IPS DF 6.9 (cell line): ENCODE results near the gene PANK1.
A peak's percentile ranks its signal among the peaks of the same experiment; 100 is the strongest.

Experiments
- DNase-seq: peaks from one replicate; pipeline ENCODE4 v3.0.0-alpha.2; 2013; ENCODE audit warnings: low read depth, low spot score
- H3K27ac ChIP-seq: one replicate; pipeline ENCODE4 v1.5.1; 2013; ENCODE audit warnings: low read length, control low read depth
- H3K27me3 ChIP-seq: 2 replicates; pipeline ENCODE4 v1.6.1; 2013; ENCODE audit warnings: mild to moderate bottlenecking, low read length; ENCODE audit not compliant: control insufficient read depth, insufficient read depth
- H3K36me3 ChIP-seq: 2 replicates; pipeline ENCODE4 v1.6.1; 2013; ENCODE audit warnings: low read length; ENCODE audit not compliant: control insufficient read depth, insufficient read depth
- H3K4me1 ChIP-seq: 2 replicates; pipeline ENCODE4 v1.6.1; 2013; ENCODE audit warnings: low read length; ENCODE audit not compliant: control insufficient read depth, insufficient read depth
- H3K4me3 ChIP-seq: 2 replicates; pipeline ENCODE4 v1.5.1; 2013; ENCODE audit warnings: mild to moderate bottlenecking, low read length
- H3K9me3 ChIP-seq: 2 replicates; pipeline ENCODE4 v1.6.1; 2013; ENCODE audit warnings: low read length, inconsistent platforms; ENCODE audit not compliant: control insufficient read depth, insufficient read depth
- WGBS: extraction: QIAGEN DNeasy Blood & Tissue Kit; methylation state at CpG from one replicate; pipeline ENCODE4 v1.1.7; 2013; ENCODE audit warnings: mixed read lengths, missing lambda C conversion rate; ENCODE audit not compliant: insufficient read length, insufficient coverage; 5-methylcytosine and 5-hydroxymethylcytosine counted together

The PANK1 gene

GRCh38 chr10:89652806-89653370 lies 7.8 kb upstream of the PANK1 start:
- H3K27me3 ChIP-seq, result no peaks in the 10 kb centered on the region
- H3K4me3 ChIP-seq, result no peak overlapping the region
- DNase-seq, result no peak
- no peaks in the 10 kb centered on the region for H3K36me3 ChIP-seq
- no CpG with 5 or more reads among the region's 3 CpGs for WGBS
- H3K27ac ChIP-seq, result no peak overlapping the region
- no peaks in the 10 kb centered on the region for H3K4me1 ChIP-seq
- H3K9me3 ChIP-seq, result no peaks in the 10 kb centered on the region

- DNase-seq, result no peak
- no peak overlapping the region for H3K4me3 ChIP-seq
- no peaks in the 10 kb centered on the region for H3K36me3 ChIP-seq
- H3K9me3 ChIP-seq, result no peaks in the 10 kb centered on the region
- WGBS, result no CpG with 5 or more reads among the region's 3 CpGs
- H3K4me1 ChIP-seq, result no peaks in the 10 kb centered on the region
- no peak overlapping the region for H3K27ac ChIP-seq
- H3K27me3 ChIP-seq, result no peaks in the 10 kb centered on the region
These were observed 7.0 kb upstream of the PANK1 start for GRCh38 chr10:89651916-89652573.

GRCh38 chr10:89651205-89651915 lies 6.3 kb upstream of the PANK1 start:
- DNase-seq, result no peak
- Histone ChIP-seq H3K4me1 (no peaks in the 10 kb centered on the region), H3K4me3 (no peak overlapping the region), H3K36me3 (no peaks in the 10 kb centered on the region), H3K9me3 (no peaks in the 10 kb centered on the region), H3K27ac (no peak overlapping the region), H3K27me3 (no peaks in the 10 kb centered on the region)
- WGBS, result no CpG with 5 or more reads among the region's 5 CpGs

DNA sequence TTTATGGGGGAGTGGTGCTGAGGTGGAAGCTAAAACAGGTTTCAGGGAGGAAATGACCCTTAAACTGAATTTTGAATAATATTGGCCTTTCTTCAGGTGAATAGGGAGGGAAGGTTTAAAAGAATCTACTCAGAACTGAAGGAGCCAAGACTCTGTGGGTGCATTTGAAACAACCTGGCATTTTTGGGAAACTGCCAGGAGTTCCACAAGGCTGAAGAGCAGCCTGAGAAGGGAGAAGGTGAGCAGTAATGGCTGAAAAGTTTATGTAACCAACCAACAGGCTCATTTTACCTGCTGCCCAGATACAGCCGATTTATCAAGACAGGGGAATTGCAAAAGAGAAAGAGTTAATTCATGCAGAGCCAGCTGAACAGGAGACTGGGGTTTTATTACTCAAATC lies 4.0 kb upstream of the PANK1 start:
- WGBS, result no CpG with 5 or more reads among the region's 1 CpG
- no peaks in the 10 kb centered on the region; the same call in 1 of the 2 replicates for H3K4me1 ChIP-seq
- no peak for DNase-seq

GRCh38 chr10:89648074-89648473 lies 3.0 kb upstream of the PANK1 start:
- no peaks in the 10 kb centered on the region; the same call in 1 of the 2 replicates for H3K4me1 ChIP-seq
- no peaks in the 10 kb centered on the region for H3K27me3 ChIP-seq
- no CpG with 5 or more reads among the region's 3 CpGs for WGBS
- H3K9me3 ChIP-seq, result no peaks in the 10 kb centered on the region
- H3K27ac ChIP-seq, result no peak overlapping the region
- no peaks in the 10 kb centered on the region for H3K36me3 ChIP-seq
- no peak for DNase-seq
- H3K4me3 ChIP-seq, result no peak overlapping the region

More for the DNA sequence above, 4.0 kb upstream of the PANK1 start:
- Histone ChIP-seq H3K9me3 (no peaks in the 10 kb centered on the region), H3K27me3 (no peaks in the 10 kb centered on the region), H3K36me3 (no peaks in the 10 kb centered on the region), H3K4me3 (no peak overlapping the region), H3K27ac (no peak overlapping the region)

GRCh38 chr10:89646889-89647657 lies 2.0 kb upstream of the PANK1 start:
- Histone ChIP-seq H3K4me1 (no peaks in the 10 kb centered on the region; the same call in 1 of the 2 replicates), H3K27ac (no peak overlapping the region), H3K36me3 (no peaks in the 10 kb centered on the region), H3K27me3 (no peaks in the 10 kb centered on the region), H3K4me3 (no peak overlapping the region), H3K9me3 (no peaks in the 10 kb centered on the region)
- no peak for DNase-seq
- no CpG with 5 or more reads among the region's 5 CpGs for WGBS

- no CpG with 5 or more reads among the region's 6 CpGs for WGBS
- Histone ChIP-seq H3K36me3 (no peaks in the 10 kb centered on the region), H3K27me3 (no peaks in the 10 kb centered on the region), H3K4me1 (no peaks in the 10 kb centered on the region; the same call in 1 of the 2 replicates), H3K27ac (no peak overlapping the region), H3K4me3 (peak overlapping the region; percentile 78; the same call in 1 of the 2 replicates), H3K9me3 (no peaks in the 10 kb centered on the region)
- DNase-seq, result no peak
These were observed 715 bp upstream of the PANK1 start for GRCh38 chr10:89645742-89646172.

DNA sequence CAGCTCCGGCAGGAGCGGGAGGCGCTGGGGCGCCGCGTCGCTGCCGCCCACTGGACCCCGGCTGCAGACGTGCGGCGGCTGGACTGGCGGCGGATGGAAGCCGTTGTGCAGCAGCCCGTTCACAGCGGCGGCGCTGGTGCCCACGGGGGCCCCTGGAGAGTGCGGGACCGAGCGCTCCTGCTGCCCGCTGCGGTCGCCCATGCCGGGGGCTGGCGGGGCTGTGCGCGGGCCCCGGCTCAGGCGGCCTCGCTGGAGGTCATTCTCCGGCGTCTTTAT lies 413 bp downstream of the PANK1 start:
- DNase-seq, result no peak
- Histone ChIP-seq H3K27ac (no peak overlapping the region), H3K27me3 (no peaks in the 10 kb centered on the region), H3K9me3 (no peaks in the 10 kb centered on the region), H3K4me3 (peak overlapping the region; percentile 78), H3K4me1 (no peaks in the 10 kb centered on the region; the same call in 1 of the 2 replicates), H3K36me3 (no peaks in the 10 kb centered on the region)
- no CpG with 5 or more reads among the region's 35 CpGs for WGBS

DNA sequence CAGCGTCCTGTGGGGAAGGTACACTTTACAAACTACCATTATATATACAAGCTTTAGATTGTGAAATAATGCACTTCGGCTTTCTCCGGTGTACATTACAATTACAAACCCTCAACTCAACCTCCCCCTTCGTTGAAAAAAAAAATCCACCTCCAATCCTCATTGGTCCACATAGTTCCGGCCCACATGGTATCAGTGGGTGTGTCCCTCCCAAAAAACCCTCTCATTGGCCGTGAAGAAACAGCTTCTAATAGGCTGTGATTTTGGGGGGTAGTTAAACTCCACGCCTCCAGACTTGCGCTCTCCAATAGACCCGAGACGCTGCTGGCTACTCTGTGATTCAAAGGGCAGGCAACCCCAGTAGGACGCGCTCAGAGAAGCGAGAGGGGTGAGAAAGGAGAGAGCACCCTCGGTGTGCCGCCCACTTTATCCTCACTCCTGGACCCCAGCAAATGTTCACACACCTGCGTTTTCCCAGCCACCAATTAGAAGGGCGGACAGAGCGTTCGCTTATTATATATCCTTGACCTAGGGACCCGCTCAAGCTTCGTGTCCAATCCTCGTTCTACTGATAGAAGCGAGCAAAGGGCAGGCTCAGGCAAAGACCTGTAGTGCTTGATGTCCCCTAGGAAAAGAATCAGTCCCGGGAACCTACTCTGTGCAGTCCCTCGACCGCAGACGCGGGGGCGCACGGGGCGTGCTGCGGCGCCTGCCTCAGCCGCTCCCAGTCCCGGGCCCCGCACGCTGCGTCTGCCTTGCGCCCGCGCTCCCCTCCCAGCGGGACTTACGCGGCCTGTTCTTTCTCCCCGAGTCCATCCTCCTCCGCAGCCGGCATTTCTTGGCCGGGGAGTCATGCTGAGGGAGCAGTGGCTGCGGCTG lies 991 bp downstream of the PANK1 start:
- DNase-seq, result peak; percentile 94
- no peak overlapping the region for H3K27ac ChIP-seq
- H3K4me3 ChIP-seq, result peak overlapping the region; percentile 78
- no peaks in the 10 kb centered on the region for H3K36me3 ChIP-seq
- H3K9me3 ChIP-seq, result no peaks in the 10 kb centered on the region
- no peaks in the 10 kb centered on the region; the same call in 1 of the 2 replicates for H3K4me1 ChIP-seq
- H3K27me3 ChIP-seq, result no peaks in the 10 kb centered on the region
- WGBS, result no CpG with 5 or more reads among the region's 49 CpGs
